WTC11 (cell line): ENCODE data around the gene ZEB2. TPM values are rescaled to one million over a fixed set of nuclear protein-coding genes. Genes with fewer than 3 reads are reported as not detected.
A peak's percentile ranks its signal among the peaks of the same experiment; 100 is the strongest.

Source experiments
- ATAC-seq: fragments of 200-7000 bp; cut with Tn5 transposase; 2 replicates; pipeline ENCODE4 v1.10.0; 2021; ENCODE audit warnings: mild to moderate bottlenecking, moderate library complexity
- CTCF ChIA-PET: fragments of 300-600 bp; sonication (Branson Sonifier 250); formaldehyde crosslinking; loops from one replicate; lab custom pipeline; 2021; ENCODE audit warnings: antibody characterized with exemption; lab: Charles Lee
- POLR2A ChIA-PET: fragments of 350-600 bp; sonication (Branson Sonifier 250); formaldehyde crosslinking; loops from one replicate; lab custom pipeline; 2021; ENCODE audit warnings: antibody characterized with exemption; lab: Charles Lee
- DNase-seq: peaks from one replicate; pipeline ENCODE4 v3.0.0; 2021; ENCODE audit warnings: low spot score
- H3K27ac Mint-ChIP-seq: 2 replicates; pipeline ENCODE4 v1.8.0; 2021; ENCODE audit warnings: mixed read lengths
- H3K27me3 Mint-ChIP-seq: 2 replicates; pipeline ENCODE4 v1.8.0; 2021; ENCODE audit warnings: low read depth, mild to moderate bottlenecking, moderate library complexity, mixed read lengths
- H3K36me3 Mint-ChIP-seq: 2 replicates; pipeline ENCODE4 v1.8.0; 2021; ENCODE audit warnings: mixed read lengths
- H3K4me1 Mint-ChIP-seq: 2 replicates; pipeline ENCODE4 v1.8.0; 2022; ENCODE audit warnings: mixed read lengths
- H3K4me3 Mint-ChIP-seq: 2 replicates; pipeline ENCODE4 v1.8.0; 2021; ENCODE audit warnings: mild to moderate bottlenecking, moderate library complexity, mixed read lengths
- H3K9me3 Mint-ChIP-seq: 2 replicates; pipeline ENCODE4 v1.8.0; 2021; ENCODE audit warnings: mixed read lengths
- AFF4 ChIP-seq: sonication (generic); formaldehyde crosslinking; IDR thresholded peaks from 2 replicates; pipeline ENCODE4 v1.8.1; 2023; ENCODE audit warnings: mild to moderate bottlenecking, missing genetic modification reagents, borderline replicate concordance
- ATF1 ChIP-seq: sonication (generic); formaldehyde crosslinking; IDR thresholded peaks from 2 replicates; pipeline ENCODE4 v1.8.1; 2023; ENCODE audit warnings: mild to moderate bottlenecking, moderate library complexity, missing genetic modification reagents
- ATF2 ChIP-seq: sonication (generic); formaldehyde crosslinking; IDR thresholded peaks from 2 replicates; pipeline ENCODE4 v1.8.1; 2022; ENCODE audit warnings: low read depth, missing genetic modification reagents, borderline replicate concordance
- ATF6 ChIP-seq: sonication (generic); formaldehyde crosslinking; IDR thresholded peaks from 2 replicates; pipeline ENCODE4 v1.8.1; 2023; ENCODE audit warnings: mild to moderate bottlenecking, missing genetic modification reagents
- CTCF ChIP-seq: fragments of 200-600 bp; IDR thresholded peaks from 2 replicates; pipeline ENCODE4 v1.8.0; 2022; ENCODE audit warnings: antibody characterized with exemption
- FOXK1 ChIP-seq: sonication (generic); formaldehyde crosslinking; IDR thresholded peaks from 2 replicates; pipeline ENCODE4 v1.8.0; 2022; ENCODE audit warnings: mild to moderate bottlenecking, moderate library complexity, missing genetic modification reagents
- GTF2I ChIP-seq: fragments of 250-450 bp; sonication (Bioruptor Pico); conservative IDR thresholded peaks from 2 replicates; pipeline ENCODE4 v1.4.0; 2021; ENCODE audit warnings: mild to moderate bottlenecking
- HMGA2 ChIP-seq: fragments of 250-450 bp; sonication (Bioruptor Pico); IDR thresholded peaks from 2 replicates; pipeline ENCODE4 v1.4.0; 2021; ENCODE audit warnings: mild to moderate bottlenecking, moderate library complexity
- IRF1 ChIP-seq: sonication (generic); formaldehyde crosslinking; IDR thresholded peaks from 2 replicates; pipeline ENCODE4 v1.8.0; 2023; ENCODE audit warnings: missing genetic modification reagents
- MXD4 ChIP-seq: fragments of 250-450 bp; sonication (Bioruptor Pico); IDR thresholded peaks from 2 replicates; pipeline ENCODE4 v1.8.0; 2021; ENCODE audit warnings: mild to moderate bottlenecking, moderate library complexity, borderline replicate concordance
- PRRX2 ChIP-seq: fragments of 250-450 bp; sonication (Bioruptor Pico); IDR thresholded peaks from 2 replicates; pipeline ENCODE4 v1.8.0; 2021; ENCODE audit warnings: mild to moderate bottlenecking
- SMAD4 ChIP-seq: sonication (generic); formaldehyde crosslinking; IDR thresholded peaks from 2 replicates; pipeline ENCODE4 v1.8.0; 2022; ENCODE audit warnings: mild to moderate bottlenecking, missing genetic modification reagents
- TEAD1 ChIP-seq: sonication (generic); formaldehyde crosslinking; IDR thresholded peaks from 2 replicates; pipeline ENCODE4 v1.8.0; 2022; ENCODE audit warnings: mild to moderate bottlenecking, missing genetic modification reagents
- TEAD4 ChIP-seq: sonication (generic); formaldehyde crosslinking; IDR thresholded peaks from 2 replicates; pipeline ENCODE4 v1.8.0; 2022; ENCODE audit warnings: mild to moderate bottlenecking, missing genetic modification reagents
- ZNF121 ChIP-seq: sonication (generic); formaldehyde crosslinking; IDR thresholded peaks from 2 replicates; pipeline ENCODE4 v1.8.0; 2023; ENCODE audit warnings: missing genetic modification reagents
- ZNF219 ChIP-seq: sonication (generic); formaldehyde crosslinking; IDR thresholded peaks from 2 replicates; pipeline ENCODE4 v1.8.0; 2023; ENCODE audit warnings: missing genetic modification reagents, mild to moderate bottlenecking, borderline replicate concordance
- ZNF425 ChIP-seq: fragments of 250-450 bp; sonication (Bioruptor Pico); conservative IDR thresholded peaks from 2 replicates; pipeline ENCODE4 v1.9.0; 2021; ENCODE audit warnings: mild to moderate bottlenecking
- total RNA-seq: library from RNA; stranded (reverse); gene quantifications from 3 replicates; pipeline ENCODE4 v1.2.3, GENCODE V29; 2021

The ZEB2 gene
- total RNA-seq, 1 experiment from 2014 or later, result 0.42 TPM

GRCh38 chr2:144550084-144550483 is 30.2 kb upstream of the ZEB2 start:
- ATAC-seq (no peak), DNase-seq (no peak)
- Mint-ChIP-seq H3K27me3 (no peaks in the 10 kb centered on the region; the same call in 1 of the 2 replicates), H3K9me3 (no peaks in the 10 kb centered on the region), H3K4me3 (no peak overlapping the region), H3K27ac (0 out of 2 replicates have a peak overlapping the region, but pooled peaks have one; percentile 4), H3K4me1 (peaks cover 26% of the 10 kb centered on the region), H3K36me3 (no peaks in the 10 kb centered on the region)
- CTCF ChIA-PET, result no interaction called here
- TF ChIP-seq ZNF219 (CRISPR knock-in tag) (no peak), ATF1 (CRISPR knock-in tag) (no peak)
- TF ChIP-seq, all 79 proteins: peak for 0
- POLR2A ChIA-PET, result no interaction called here

GRCh38 chr2:144548532-144549191 is 28.7 kb upstream of the ZEB2 start:
- no peak for DNase-seq
- no peaks in the 10 kb centered on the region for H3K9me3 Mint-ChIP-seq
- TF ChIP-seq ZNF121, result 0 out of 2 replicates have a peak, but pooled peaks have one; percentile 40
- no peak for TF ChIP-seq MXD4 (CRISPR knock-in tag)
- no peak for TF ChIP-seq GTF2I
- no peaks in the 10 kb centered on the region for H3K36me3 Mint-ChIP-seq
- CTCF ChIA-PET, result no interaction called here
- no peak for ATAC-seq
- POLR2A ChIA-PET, result no interaction called here
- H3K4me3 Mint-ChIP-seq, result no peak overlapping the region
- peaks cover 20% of the 10 kb centered on the region for H3K4me1 Mint-ChIP-seq
- H3K27ac Mint-ChIP-seq, result no peak overlapping the region
- H3K27me3 Mint-ChIP-seq, result no peaks in the 10 kb centered on the region; the same call in 1 of the 2 replicates

GRCh38 chr2:144548088-144548487 is 28.2 kb upstream of the ZEB2 start:
- DNase-seq (no peak), ATAC-seq (no peak)
- Mint-ChIP-seq H3K4me1 (peaks cover 14% of the 10 kb centered on the region), H3K9me3 (no peaks in the 10 kb centered on the region), H3K27ac (no peak overlapping the region), H3K4me3 (no peak overlapping the region), H3K36me3 (no peaks in the 10 kb centered on the region), H3K27me3 (no peaks in the 10 kb centered on the region; the same call in 1 of the 2 replicates)
- TF ChIP-seq ATF2 (CRISPR knock-in tag) (no peak), IRF1 (CRISPR knock-in tag) (no peak), TEAD4 (no peak), SMAD4 (no peak), ZNF219 (CRISPR knock-in tag) (no peak), ATF6 (CRISPR knock-in tag) (no peak), TEAD1 (CRISPR knock-in tag) (no peak), ZNF121 (no peak), PRRX2 (CRISPR knock-in tag) (no peak), FOXK1 (CRISPR knock-in tag) (no peak)
- ChIA-PET CTCF (no interaction called here), POLR2A (no interaction called here)

- H3K4me3 Mint-ChIP-seq, result no peak overlapping the region
- no peaks in the 10 kb centered on the region for H3K9me3 Mint-ChIP-seq
- ChIA-PET POLR2A (no interaction called here), CTCF (no interaction called here)
- no peaks in the 10 kb centered on the region for H3K36me3 Mint-ChIP-seq
- DNase-seq (no peak), ATAC-seq (no peak)
- no peaks in the 10 kb centered on the region; the same call in 1 of the 2 replicates for H3K27me3 Mint-ChIP-seq
- H3K4me1 Mint-ChIP-seq, result peaks cover 9% of the 10 kb centered on the region
- H3K27ac Mint-ChIP-seq, result no peak overlapping the region
- TF ChIP-seq AFF4 (CRISPR knock-in tag) (no peak), CTCF (no peak), HMGA2 (no peak), ZNF425 (CRISPR knock-in tag) (no peak)
Measured at GRCh38 chr2:144547494-144547893, 27.6 kb upstream of the ZEB2 start.
